Measurements from ENCODE around the gene FBXO42.
A peak's percentile ranks its signal among the peaks of the same experiment; 100 is the strongest.

Gene FBXO42

DNA sequence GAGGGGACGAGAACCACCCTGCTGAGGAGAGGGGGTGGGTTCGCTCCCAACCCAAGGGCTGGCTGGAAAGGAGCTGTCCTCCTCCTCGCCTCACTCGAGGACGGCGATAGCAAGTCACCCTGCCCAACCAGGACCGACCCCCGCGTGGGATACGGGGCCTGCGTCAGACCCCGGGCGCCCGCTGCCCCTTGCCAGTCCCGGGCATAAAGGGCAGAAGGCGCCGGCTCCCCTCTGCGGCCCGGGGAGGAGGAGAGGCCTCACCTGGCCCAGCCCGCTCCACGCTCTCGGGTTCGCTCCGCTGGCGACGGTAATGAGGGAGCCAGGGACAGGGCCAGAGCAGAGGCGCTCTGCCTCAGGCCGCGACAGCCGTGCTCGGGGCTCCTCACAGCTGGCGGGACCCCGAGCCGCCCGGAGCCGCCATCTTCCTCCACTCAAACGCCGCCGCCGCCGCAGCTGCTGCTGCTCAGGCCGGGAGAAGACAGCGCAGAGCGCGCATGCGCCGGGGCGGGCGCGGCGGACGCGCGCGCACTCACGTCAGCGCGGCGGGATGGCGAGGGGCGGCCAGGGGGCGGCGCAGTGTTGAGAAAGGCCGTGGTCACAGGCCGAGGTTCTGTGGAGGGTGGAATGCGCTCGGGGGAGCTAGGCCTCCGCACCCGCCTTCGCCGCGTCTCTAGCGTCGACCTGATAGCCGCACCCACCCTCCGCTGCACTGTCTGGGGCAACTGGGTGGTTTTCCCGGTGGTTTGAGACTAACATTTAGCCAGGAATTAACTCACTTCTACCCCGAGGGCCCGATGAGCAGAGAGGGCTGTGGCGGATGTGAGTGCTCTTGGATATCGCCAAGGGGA is at the start of gene FBXO42:
FBXO42 (minus strand) TSS at position 487 of the 848 bp plus-strand sequence. CDS start 37,062 bp downstream, outside the sequence.
- peak; percentile 97 for DNase-seq

DNA sequence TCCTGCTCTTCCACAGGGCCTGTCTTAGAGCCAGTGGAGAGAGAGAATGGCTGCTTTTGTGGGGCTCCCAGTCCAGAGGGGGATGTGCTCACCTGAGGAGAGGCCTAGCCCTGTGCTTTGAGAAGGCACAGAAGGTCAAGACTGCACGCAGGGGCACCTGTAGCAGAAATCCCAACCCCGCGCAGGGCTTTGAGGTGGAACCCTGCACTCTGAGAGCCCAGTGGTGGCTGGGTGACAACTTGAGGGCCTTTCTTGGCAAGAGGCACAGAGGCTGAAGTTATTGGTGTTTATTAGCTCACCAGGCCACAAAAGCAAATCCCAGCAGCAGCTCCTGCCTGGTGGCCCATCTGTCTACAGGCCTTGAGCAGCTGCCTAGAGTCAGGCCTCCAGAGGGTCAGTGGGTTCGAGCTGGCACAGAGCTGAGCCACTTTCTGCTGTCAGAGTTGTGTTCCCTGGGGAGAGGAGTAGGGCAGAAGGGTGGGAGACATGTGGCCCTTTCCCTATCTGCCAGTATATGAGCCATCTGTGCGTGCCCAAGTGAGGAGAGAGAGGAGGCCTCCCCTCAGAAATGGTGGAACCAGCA is 46.2 kb upstream of the FBXO42 start:
- no peak for DNase-seq

- DNase-seq, result no peak
Observed at GRCh38 chr1:16397120-16397519, 44.8 kb upstream of the FBXO42 start.

DNA sequence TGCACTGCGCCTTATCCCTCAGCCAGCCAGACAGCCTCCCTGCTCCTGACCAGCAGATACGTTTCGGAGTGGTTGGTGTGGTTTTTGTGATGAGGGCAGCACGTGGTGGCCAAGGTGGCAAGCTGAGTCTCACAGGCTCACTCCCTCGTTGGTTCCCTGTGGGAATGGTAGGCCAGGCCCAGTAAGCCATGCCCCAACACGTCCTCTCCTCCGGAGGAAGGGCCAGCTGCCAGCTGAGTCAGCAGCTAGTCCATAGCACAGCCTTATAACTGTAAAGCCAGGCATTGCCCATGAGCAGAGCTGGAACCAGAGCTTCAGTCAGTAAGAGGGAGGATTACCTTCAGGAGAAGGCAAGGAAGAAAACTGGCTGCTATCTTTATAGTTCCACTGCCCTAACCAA is 44.3 kb upstream of the FBXO42 start:
- DNase-seq, result no peak

DNA sequence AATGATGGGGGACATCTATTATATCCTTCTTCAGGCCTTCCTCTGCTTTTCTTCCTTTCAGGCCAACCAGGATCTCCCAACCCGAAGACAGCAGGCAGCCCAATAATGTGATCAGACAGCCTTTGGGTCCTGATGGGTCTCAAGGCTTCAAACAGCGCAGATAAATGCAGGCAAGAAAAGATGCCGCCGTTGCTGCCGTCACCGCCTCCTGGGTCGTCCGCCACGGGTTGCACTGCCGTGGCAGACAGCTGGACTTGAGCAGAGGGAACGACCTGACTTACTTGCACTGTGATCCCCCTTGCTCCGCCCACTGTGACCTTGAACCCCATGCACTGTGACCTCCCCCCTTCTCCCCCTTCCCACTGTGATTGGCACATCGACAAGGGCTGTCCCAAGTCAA is 42.7 kb upstream of the FBXO42 start:
- no peak for DNase-seq

DNA sequence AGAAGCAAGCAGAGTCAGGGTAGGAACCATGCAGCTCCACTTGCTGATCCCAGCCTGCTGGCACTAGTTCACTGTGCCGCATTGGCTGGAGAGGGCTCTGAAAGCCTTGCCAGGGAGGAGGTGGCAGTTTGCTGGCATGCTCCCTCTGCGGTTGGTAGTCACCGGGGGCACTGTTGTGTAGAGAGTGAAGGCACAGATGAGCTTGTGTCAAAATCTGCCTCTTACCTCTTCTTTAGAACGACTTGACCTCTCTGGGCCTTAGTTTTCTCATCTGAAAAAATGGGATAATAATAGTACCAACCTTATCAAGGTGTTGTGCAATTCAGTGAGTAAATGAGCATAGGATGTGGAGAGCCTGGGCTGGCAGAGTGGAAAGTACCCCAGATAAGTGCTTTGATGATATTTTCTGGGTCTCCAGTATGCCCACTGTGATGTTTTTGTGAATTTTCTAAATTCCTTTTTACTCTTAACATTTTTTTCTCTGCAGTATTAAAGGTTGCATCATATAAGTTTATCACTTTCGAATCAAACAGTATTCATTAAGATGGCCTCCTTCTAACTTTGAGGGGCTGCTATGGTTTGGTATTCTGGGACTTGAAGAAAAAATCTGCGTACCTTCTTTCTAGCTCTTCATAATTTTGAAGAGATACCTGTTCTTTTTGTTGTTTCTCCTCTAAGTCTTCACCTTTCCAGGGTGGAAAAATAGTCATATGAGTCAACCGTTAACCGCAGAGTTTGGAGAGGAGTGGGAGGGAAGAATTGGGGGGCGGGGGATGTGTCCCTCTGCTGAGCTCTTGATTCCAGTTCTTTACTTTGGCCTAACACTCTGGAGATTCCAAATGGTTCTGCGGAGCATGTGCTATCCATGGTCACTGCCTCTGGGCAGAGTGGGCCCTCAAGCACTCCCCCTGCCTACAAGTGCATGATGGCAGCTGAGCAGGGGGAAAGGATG is 41.6 kb upstream of the FBXO42 start:
- no peak for DNase-seq

GRCh38 chr1:16392740-16393569 is 40.7 kb upstream of the FBXO42 start:
- DNase-seq, result no peak

DNA sequence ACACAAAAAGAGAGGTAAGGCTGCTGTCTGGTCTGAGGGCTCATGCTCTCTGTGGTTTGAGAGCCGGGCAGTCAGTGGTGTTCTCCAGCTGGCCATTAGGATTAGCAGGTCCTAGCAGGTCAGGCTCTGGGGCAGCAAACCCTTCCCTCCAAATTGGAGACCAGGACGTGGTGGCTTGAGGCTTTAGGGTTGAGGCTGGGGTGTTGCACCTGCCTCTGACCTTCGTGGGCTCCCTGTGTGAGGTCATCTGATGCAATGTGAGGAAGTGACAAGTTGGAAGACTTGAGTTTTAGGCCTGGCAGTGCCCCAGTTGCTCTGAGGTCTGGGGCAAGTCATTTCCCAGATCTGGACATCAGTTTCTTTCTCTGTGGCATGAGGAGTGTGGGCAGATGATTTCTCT is 39.1 kb upstream of the FBXO42 start:
- no peak for DNase-seq

GRCh38 chr1:16387201-16388188 is 35.2 kb upstream of the FBXO42 start:
- peak; percentile 57 for DNase-seq

DNA sequence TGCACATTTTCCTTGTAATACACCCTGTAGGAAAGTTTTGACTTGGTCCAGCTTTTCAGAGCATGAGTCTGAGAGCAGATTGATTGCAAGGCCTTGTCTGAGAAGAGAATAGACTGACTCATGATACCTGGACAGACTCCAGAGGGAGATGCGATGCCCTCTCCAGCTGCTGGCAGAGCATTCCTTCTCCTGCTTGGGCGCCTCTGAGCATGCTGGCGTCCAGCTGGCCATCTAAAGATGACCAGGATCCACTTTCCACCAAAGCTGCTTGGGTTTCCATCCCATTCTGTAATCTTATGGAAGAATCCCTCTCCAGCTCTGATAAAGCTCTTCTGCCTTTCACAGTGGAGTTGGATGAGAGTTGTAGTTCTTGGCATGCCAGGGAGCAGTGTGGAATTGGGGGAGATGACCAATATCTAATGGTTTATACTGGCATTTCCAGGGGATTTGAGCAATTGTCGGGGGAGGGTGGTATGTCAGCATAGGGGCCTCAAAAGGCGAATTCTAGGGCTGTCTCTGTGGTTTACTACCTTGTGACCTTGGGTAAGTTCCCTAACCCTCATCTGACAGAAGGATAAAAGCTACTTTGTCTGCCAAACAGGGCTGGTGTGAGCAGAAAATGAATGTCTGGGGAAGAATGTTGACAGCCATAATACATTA is 34.3 kb upstream of the FBXO42 start:
- no peak for DNase-seq

GRCh38 chr1:16385659-16386453 is 33.6 kb upstream of the FBXO42 start:
- DNase-seq, result no peak

DNA sequence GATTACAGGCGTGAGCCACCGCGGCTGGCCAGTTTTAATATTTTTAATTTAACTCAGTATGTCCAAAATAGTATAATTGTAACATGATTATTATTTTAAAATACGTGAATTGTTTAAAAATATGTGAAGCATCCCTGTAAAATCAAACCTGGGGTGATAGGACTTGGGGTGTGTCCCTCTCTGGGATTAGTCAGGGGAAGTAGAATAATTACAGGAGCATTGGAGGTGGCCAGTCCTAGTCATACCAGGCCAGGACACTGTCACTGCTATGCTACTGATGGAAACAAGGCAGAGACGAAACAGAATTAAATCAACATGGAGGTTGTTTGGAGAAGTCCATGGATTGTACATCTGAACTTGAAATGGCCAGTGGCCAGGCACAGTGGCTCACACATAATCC is 31.6 kb upstream of the FBXO42 start:
- no peak for DNase-seq

DNA sequence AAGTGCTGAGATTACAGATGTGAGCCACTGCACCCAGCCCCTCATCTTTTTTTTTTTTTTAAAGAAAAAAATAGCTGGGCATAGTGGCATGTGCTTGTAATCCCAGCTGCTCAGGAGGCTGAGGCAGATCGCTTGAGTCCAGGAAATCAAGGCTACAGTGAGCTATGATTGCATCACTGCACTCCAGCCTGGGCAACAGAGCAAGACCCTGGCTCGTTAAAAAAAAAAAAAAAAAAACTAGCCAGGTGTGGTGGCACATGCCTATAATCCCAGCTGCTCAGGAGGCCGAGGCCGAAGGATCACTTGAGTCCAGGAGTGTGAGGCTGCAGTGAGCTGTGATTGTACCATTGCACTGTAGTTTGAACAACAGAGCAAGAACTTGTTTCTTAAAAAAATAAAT is 28.6 kb upstream of the FBXO42 start:
- no peak for DNase-seq

GRCh38 chr1:16378443-16378842 is 26.2 kb upstream of the FBXO42 start:
- no peak for DNase-seq

GRCh38 chr1:16376971-16377370 is 24.7 kb upstream of the FBXO42 start:
- DNase-seq, result no peak

- no peak for DNase-seq
Observed at GRCh38 chr1:16375521-16376340, 23.5 kb upstream of the FBXO42 start.

DNA sequence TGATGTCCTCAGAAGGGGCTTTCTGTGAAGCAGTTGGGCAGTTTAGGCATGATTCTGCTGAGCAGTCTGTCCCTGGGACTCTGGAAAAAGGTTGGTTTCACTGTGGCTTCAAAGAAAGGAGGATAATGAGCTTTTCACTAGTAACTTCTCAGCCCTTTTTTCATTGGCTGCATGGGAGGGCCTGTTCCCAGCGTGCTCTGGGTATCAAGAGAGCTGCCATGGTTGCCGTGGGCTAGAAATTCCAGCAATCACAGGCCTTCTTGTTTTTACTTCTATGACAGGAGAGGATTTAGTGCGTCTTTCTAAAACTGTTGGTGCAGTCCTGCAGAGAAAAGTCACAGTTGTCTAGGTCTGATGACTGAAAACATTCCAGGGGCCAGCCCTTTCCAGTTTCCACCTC is 22.0 kb upstream of the FBXO42 start:
- no peak for DNase-seq

DNA sequence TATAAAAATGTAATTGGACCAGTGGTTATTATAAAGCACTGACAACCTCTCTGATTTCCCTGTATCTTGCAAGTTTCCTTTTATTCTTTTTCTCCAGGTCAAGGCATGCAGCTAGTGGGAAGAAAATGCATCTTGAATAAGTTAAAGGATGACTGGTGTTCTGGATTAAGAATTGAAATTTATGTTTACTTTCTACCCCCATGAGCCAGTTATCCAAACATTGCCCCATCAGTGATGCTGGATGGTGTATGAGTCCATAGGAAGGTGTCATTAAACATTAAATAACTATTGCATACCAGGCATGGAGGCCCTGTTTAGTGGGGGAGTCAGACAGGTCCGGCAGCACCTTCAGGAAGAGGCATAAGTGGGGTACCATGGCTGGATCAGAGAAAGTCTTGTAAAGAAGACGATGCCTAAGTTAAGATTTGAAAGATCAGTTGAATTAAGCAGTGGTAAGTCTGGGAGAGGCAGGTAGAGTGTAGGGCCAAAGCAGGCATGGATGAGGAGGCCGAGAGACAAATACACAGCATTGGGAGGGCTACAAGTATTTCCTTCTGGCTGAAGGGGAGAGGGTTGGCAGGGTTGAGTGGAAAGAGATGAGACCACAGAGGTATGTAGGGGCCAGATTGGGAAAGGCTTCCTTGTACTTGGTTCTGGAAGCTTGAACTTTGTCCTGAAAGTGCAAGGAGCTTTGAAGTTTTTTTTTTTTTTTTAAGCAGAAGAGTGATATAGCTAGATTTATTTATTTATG is 20.4 kb upstream of the FBXO42 start:
- no peak for DNase-seq
